ENCODE measurements around the gene CFHR5. TPM values are rescaled to one million over a fixed set of nuclear protein-coding genes. Genes with fewer than 3 reads are reported as not detected.
"Not testable (repeated sequence)": the region's sequence is repeated elsewhere in the genome, so short reads cannot be mapped to it uniquely, and the experiment has no call there.

The CFHR5 gene
- not detected in 2 replicates for total RNA-seq (2014; rRNA removed; shearing (Covaris generic))
- not detected in 2 replicates for polyA plus RNA-seq (2015; cell fraction: cytosol; rRNA removed)
- polyA plus RNA-seq (2015; cell fraction: nucleus; rRNA removed), result not detected in 2 replicates

- no peak for DNase-seq (ENCODE audit: low read depth)
These were observed at the start of gene CFHR5 for GRCh38 chr1:196977278-196977677. CFHR5 (plus strand) TSS chr1:196977556; CDS start chr1:196977665, 109 bp downstream.

- not testable (repeated sequence) for DNase-seq (ENCODE audit: low read depth)
These were observed 44.5 kb upstream of the CFHR5 start for GRCh38 chr1:196932853-196933252.

GRCh38 chr1:196933531-196934189 lies 43.7 kb upstream of the CFHR5 start:
- DNase-seq (ENCODE audit: low read depth), result peak; percentile 70

GRCh38 chr1:196941474-196941873 lies 35.9 kb upstream of the CFHR5 start:
- DNase-seq (ENCODE audit: low read depth), result not testable (repeated sequence)

GRCh38 chr1:196943568-196943967 lies 33.8 kb upstream of the CFHR5 start, which contains the start of gene CFHR2:
CFHR2 (plus strand) TSS chr1:196943738; CDS start chr1:196943881, 143 bp downstream.
- DNase-seq (ENCODE audit: low read depth), result not testable (repeated sequence)

- DNase-seq (ENCODE audit: low read depth), result peak; percentile 28
These were observed 25.5 kb upstream of the CFHR5 start for GRCh38 chr1:196951711-196952394.

- no peak for DNase-seq (ENCODE audit: low read depth)
These were observed 22.6 kb upstream of the CFHR5 start for GRCh38 chr1:196954778-196955177.

- no peak for DNase-seq (ENCODE audit: low read depth)
These were observed 21.4 kb upstream of the CFHR5 start for GRCh38 chr1:196955926-196956325.

GRCh38 chr1:196960854-196961253 lies 16.5 kb upstream of the CFHR5 start:
- no peak for DNase-seq (ENCODE audit: low read depth)

GRCh38 chr1:196970182-196970581 lies 7.2 kb upstream of the CFHR5 start:
- no peak for DNase-seq (ENCODE audit: low read depth)

- no peak for DNase-seq (ENCODE audit: low read depth)
These were observed 1.1 kb upstream of the CFHR5 start for GRCh38 chr1:196976278-196976677.

GRCh38 chr1:196980859-196981258 lies 3.5 kb downstream of the CFHR5 start:
- no peak for DNase-seq (ENCODE audit: low read depth)

GRCh38 chr1:196982247-196982646 lies 4.9 kb downstream of the CFHR5 start:
- not testable (repeated sequence) for DNase-seq (ENCODE audit: low read depth)

- DNase-seq (ENCODE audit: low read depth), result peak; percentile 42
These were observed 14.7 kb downstream of the CFHR5 start for GRCh38 chr1:196991919-196992651.

- no peak for DNase-seq (ENCODE audit: low read depth)
These were observed 16.6 kb downstream of the CFHR5 start for GRCh38 chr1:196993916-196994315.

GRCh38 chr1:196997423-196997822 lies 20.1 kb downstream of the CFHR5 start:
- DNase-seq (ENCODE audit: low read depth), result peak; percentile 49

GRCh38 chr1:197001828-197002227 lies 24.5 kb downstream of the CFHR5 start:
- DNase-seq (ENCODE audit: low read depth), result no peak

GRCh38 chr1:197003132-197003531 lies 25.8 kb downstream of the CFHR5 start:
- DNase-seq (ENCODE audit: low read depth), result no peak

GRCh38 chr1:197008861-197009260 lies 31.5 kb downstream of the CFHR5 start:
- DNase-seq (ENCODE audit: low read depth), result no peak

- no peak for DNase-seq (ENCODE audit: low read depth)
These were observed 34.3 kb downstream of the CFHR5 start for GRCh38 chr1:197011614-197012013.

GRCh38 chr1:197013234-197013633 lies 35.9 kb downstream of the CFHR5 start:
- DNase-seq (ENCODE audit: low read depth), result no peak

- no peak for DNase-seq (ENCODE audit: low read depth)
These were observed 39.4 kb downstream of the CFHR5 start for GRCh38 chr1:197016751-197017150.
